ENCODE results near the gene KHK. TPM values are rescaled to one million over a fixed set of nuclear protein-coding genes. Genes with fewer than 3 reads are reported as not detected.

KHK gene
- polyA plus RNA-seq (2011; rRNA removed) = 4.2 and 4.4 TPM in 2 replicates
- 12.4 and 13.0 TPM in 2 replicates for polyA plus RNA-seq (2012; cell fraction: cytosol; rRNA removed)
- 22.5 and 25.5 TPM in 2 replicates for polyA plus RNA-seq (2012; cell fraction: nucleus; rRNA removed)
- polyA plus RNA-seq (2017; fragmentation: RNase III; extraction: RNeasy Plus Mini Kit Qiagen cat#74134 plus additional on column Dnase treatment) = 7.6 to 8.5 TPM (median 8.3 TPM) in 3 replicates
- polyA minus RNA-seq (2011; rRNA and poly(A)+ RNA removed) = 6.7 and 9.0 TPM in 2 replicates

DNA sequence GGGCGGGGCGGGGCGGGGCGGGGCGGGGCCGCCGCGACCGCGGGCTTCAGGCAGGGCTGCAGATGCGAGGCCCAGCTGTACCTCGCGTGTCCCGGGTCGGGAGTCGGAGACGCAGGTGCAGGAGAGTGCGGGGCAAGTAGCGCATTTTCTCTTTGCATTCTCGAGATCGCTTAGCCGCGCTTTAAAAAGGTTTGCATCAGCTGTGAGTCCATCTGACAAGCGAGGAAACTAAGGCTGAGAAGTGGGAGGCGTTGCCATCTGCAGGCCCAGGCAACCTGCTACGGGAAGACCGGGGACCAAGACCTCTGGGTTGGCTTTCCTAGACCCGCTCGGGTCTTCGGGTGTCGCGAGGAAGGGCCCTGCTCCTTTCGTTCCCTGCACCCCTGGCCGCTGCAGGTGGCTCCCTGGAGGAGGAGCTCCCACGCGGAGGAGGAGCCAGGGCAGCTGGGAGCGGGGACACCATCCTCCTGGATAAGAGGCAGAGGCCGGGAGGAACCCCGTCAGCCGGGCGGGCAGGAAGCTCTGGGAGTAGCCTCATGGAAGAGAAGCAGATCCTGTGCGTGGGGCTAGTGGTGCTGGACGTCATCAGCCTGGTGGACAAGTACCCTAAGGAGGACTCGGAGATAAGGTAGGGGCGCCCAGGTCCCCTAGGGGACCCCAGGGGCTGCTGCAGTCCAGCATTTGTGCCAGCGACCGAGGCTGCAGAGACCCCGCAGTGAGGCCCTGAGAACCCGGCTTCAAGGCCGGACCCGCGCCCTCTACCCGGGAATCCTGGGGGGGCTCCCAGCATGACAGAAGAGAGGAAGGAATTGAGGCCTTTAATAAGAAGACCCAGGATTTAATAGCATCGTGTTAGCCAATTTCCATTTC is at the start of gene KHK:
KHK (plus strand) TSS at position 49 of the 870 bp plus-strand sequence; CDS start at position 537, 488 bp downstream.
- H3K27ac ChIP-seq = peak within 1 kb of the TSS; percentile 90 to 91
- WGBS (ENCODE audit: missing lambda C conversion rate) = 25% methylated on average over 36 of the region's 54 CpGs
- ATAC-seq = peak; percentile 60 to 65
- POLR2A ChIA-PET = interaction anchor here (0.7 to 1.3 kb wide), 3 partner anchors 15 to 129 kb away, joined by 3 to 12 read pairs (median 9); partner anchors contain the start of genes AGBL5 and OST4
- H3K4me1 ChIP-seq = peaks cover 10% of the 10 kb centered on the region
- peak within 1 kb of the TSS; percentile 81 for H3K4me2 ChIP-seq
- CTCF ChIA-PET = interaction anchor here (0.6 to 15.3 kb wide), 30 partner anchors 8 to 244 kb away, joined by 3 to 253 read pairs (median 4); partner anchors contain the start of genes ABHD1, EMILIN1 and OST4
- FAIRE-seq = no peak
- H3K4me3 ChIP-seq = peak within 1 kb of the TSS; percentile 70
- H3K9me3 ChIP-seq = no peaks in the 10 kb centered on the region
- DNase-seq (ENCODE audit: low read depth in 1 of 2, low spot score in 1 of 2) = peak; percentile 50 to 94
- TF ChIP-seq BCL3 (IDR thresholded peaks at IDR 0.05) (0 out of 3 replicates have a peak, but pooled peaks have one; percentile 15), PHF8 (IDR thresholded peaks at IDR 0.05; ENCODE audit: borderline replicate concordance, low read depth) (no peak), EP300 (IDR thresholded peaks at IDR 0.05) (no peak), HEYL (CRISPR knock-in tag; IDR thresholded peaks at IDR 0.05) (no peak), POLR2A (IDR thresholded peaks at IDR 0.05; ENCODE audit: low read length) (peak; percentile 30), HOXA7 (CRISPR knock-in tag; IDR thresholded peaks at IDR 0.05) (no peak)
- TF ChIP-seq, protein P1, sequence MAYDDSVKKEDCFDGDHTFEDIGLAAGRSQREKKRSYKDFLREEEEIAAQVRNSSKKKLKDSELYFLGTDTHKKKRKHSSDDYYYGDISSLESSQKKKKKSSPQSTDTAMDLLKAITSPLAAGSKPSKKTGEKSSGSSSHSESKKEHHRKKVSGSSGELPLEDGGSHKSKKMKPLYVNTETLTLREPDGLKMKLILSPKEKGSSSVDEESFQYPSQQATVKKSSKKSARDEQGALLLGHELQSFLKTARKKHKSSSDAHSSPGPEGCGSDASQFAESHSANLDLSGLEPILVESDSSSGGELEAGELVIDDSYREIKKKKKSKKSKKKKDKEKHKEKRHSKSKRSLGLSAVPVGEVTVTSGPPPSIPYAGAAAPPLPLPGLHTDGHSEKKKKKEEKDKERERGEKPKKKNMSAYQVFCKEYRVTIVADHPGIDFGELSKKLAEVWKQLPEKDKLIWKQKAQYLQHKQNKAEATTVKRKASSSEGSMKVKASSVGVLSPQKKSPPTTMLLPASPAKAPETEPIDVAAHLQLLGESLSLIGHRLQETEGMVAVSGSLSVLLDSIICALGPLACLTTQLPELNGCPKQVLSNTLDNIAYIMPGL (CRISPR knock-in tag; IDR thresholded peaks at IDR 0.05; ENCODE audit: borderline replicate concordance) = no peak

DNA sequence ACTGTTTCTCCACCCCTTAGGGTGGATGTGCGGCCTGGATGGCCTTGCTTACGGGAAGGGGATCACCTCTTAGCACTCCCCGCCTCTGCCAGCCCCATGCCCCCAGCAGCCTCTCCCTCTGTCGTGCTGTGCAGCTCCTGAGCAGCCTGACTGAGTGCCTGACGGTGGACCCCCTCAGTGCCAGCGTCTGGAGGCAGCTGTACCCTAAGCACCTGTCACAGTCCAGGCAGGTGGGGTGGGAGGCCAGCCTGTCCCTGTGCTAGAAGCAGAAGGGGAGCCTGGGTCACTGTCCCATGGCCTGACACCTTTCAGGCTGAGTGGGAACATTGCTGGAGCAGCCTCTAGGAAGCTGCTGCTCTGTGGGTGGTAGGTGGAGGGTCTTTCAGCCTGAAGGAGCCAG is 48.6 kb upstream of the KHK start:
- Histone ChIP-seq H3K9me3 (no peaks in the 10 kb centered on the region), H3K4me3 (no peak overlapping the region), H3K4me1 (peaks cover 9% of the 10 kb centered on the region), H3K27ac (no peak overlapping the region), H3K4me2 (no peak overlapping the region)
- 92% methylated on average over 4 of the region's 6 CpGs for WGBS (ENCODE audit: missing lambda C conversion rate)
- ChIA-PET POLR2A (interaction anchor here (0.7 to 1.2 kb wide), 2 partner anchors 8 to 12 kb away, joined by 3 to 5 read pairs; no protein-coding TSS in a partner anchor), CTCF (interaction anchor here (0.6 to 9.5 kb wide), 9 partner anchors 9 to 429 kb away, joined by 3 to 75 read pairs (median 12); no protein-coding TSS in a partner anchor)
- TF ChIP-seq RARB (CRISPR knock-in tag; IDR thresholded peaks at IDR 0.05) (no peak), HOXA7 (CRISPR knock-in tag; IDR thresholded peaks at IDR 0.05) (no peak), MYC (IDR thresholded peaks at IDR 0.05; ENCODE audit: borderline replicate concordance, low read length) (no peak), GATA3 (IDR thresholded peaks at IDR 0.05; ENCODE audit: borderline replicate concordance) (no peak), SMC3 (IDR thresholded peaks at IDR 0.05) (no peak), ESRRA (IDR thresholded peaks at IDR 0.05; ENCODE audit: borderline replicate concordance, low read length) (no peak), HEYL (CRISPR knock-in tag; IDR thresholded peaks at IDR 0.05) (no peak), RCOR1 (IDR thresholded peaks at IDR 0.05; ENCODE audit: low read depth, low read length) (no peak), CEBPB (IDR thresholded peaks at IDR 0.05) (no peak), FOSB (CRISPR knock-in tag; IDR thresholded peaks at IDR 0.05) (no peak), NFE2L2 (conservative IDR thresholded peaks at IDR 0.05; ENCODE audit: low read length) (no peak), RNF2 (IDR thresholded peaks at IDR 0.05; ENCODE audit: borderline replicate concordance, low read depth) (no peak), HOXB13 (CRISPR knock-in tag; IDR thresholded peaks at IDR 0.05; ENCODE audit: low read depth) (no peak), RAD21 (conservative IDR thresholded peaks at IDR 0.05 in 1 of 2, IDR thresholded peaks at IDR 0.05 in 1 of 2) (no peak), EHF (CRISPR knock-in tag; IDR thresholded peaks at IDR 0.05) (no peak), JUN (IDR thresholded peaks at IDR 0.05) (no peak)
- TF ChIP-seq, protein P2, sequence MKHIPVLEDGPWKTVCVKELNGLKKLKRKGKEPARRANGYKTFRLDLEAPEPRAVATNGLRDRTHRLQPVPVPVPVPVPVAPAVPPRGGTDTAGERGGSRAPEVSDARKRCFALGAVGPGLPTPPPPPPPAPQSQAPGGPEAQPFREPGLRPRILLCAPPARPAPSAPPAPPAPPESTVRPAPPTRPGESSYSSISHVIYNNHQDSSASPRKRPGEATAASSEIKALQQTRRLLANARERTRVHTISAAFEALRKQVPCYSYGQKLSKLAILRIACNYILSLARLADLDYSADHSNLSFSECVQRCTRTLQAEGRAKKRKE (CRISPR knock-in tag; IDR thresholded peaks at IDR 0.05; ENCODE audit: low read depth) = no peak
- ATAC-seq (no peak), DNase-seq (ENCODE audit: low read depth in 1 of 2, low spot score in 1 of 2) (no peak), FAIRE-seq (no peak)

All from A549 (cell line).